ENCODE data around the gene TMIE. TPM values are rescaled to one million over a fixed set of nuclear protein-coding genes. Genes with fewer than 3 reads are reported as not detected.

The TMIE gene
- polyA plus RNA-seq, 1 donor from 2014 or later = not detected

- no peaks in the 10 kb centered on the region for H3K36me3 ChIP-seq (ENCODE audit: insufficient read depth, low read length)
- no peak overlapping the region for H3K4me2 ChIP-seq (ENCODE audit: low read length)
- no peaks in the 10 kb centered on the region for H3K27me3 ChIP-seq (ENCODE audit: insufficient read depth, low read depth, low read length)
- no peak overlapping the region for H3K4me3 ChIP-seq (ENCODE audit: low read length)
- no peak for TF ChIP-seq POLR2AphosphoS5 (IDR thresholded peaks at IDR 0.05)
- TF ChIP-seq EZH2 (IDR thresholded peaks at IDR 0.05; ENCODE audit: borderline replicate concordance, insufficient read depth, low read length, poor library complexity, severe bottlenecking) = no peak
- TF ChIP-seq REST (IDR thresholded peaks at IDR 0.05; ENCODE audit: borderline replicate concordance) = no peak
- TF ChIP-seq CTCF (IDR thresholded peaks at IDR 0.05; ENCODE audit: poor library complexity, severe bottlenecking) = no peak
- H3K9ac ChIP-seq (ENCODE audit: low read length) = no peak overlapping the region
- H3K79me2 ChIP-seq (replicated peaks; ENCODE audit: insufficient read depth, low read length) = no peaks in the 10 kb centered on the region
- H3K27ac ChIP-seq (ENCODE audit: low read length) = no peak overlapping the region
- no peaks in the 10 kb centered on the region for H3K9me2 ChIP-seq (ENCODE audit: insufficient read depth, low read length)
- H2AFZ ChIP-seq (ENCODE audit: low read depth, low read length) = no peak overlapping the region
- H3F3A ChIP-seq (ENCODE audit: insufficient read depth, low read length, poor library complexity, severe bottlenecking) = no peaks in the 10 kb centered on the region
- H4K20me1 ChIP-seq (ENCODE audit: insufficient read depth) = no peaks in the 10 kb centered on the region
- H3K9me3 ChIP-seq (ENCODE audit: low read length) = no peaks in the 10 kb centered on the region
Measured at GRCh38 chr3:46666453-46666845, 34.7 kb upstream of the TMIE start.

GRCh38 chr3:46667061-46667621 lies 34.1 kb upstream of the TMIE start:
- Histone ChIP-seq H3K4me2 (ENCODE audit: low read length) (no peak overlapping the region), H3K4me3 (ENCODE audit: low read length) (no peak overlapping the region), H2AFZ (ENCODE audit: low read depth, low read length) (no peak overlapping the region)

More at GRCh38 chr3:46667061-46667621, 34.1 kb upstream of the TMIE start:
- Histone ChIP-seq H4K20me1 (ENCODE audit: insufficient read depth) (no peaks in the 10 kb centered on the region), H3K79me2 (replicated peaks; ENCODE audit: insufficient read depth, low read length) (no peaks in the 10 kb centered on the region), H3K27ac (ENCODE audit: low read length) (no peak overlapping the region), H3K9me3 (ENCODE audit: low read length) (no peaks in the 10 kb centered on the region), H3K36me3 (ENCODE audit: insufficient read depth, low read length) (no peaks in the 10 kb centered on the region), H3K9me2 (ENCODE audit: insufficient read depth, low read length) (no peaks in the 10 kb centered on the region), H3K9ac (ENCODE audit: low read length) (no peak overlapping the region), H3K27me3 (ENCODE audit: insufficient read depth, low read depth, low read length) (no peaks in the 10 kb centered on the region), H3F3A (ENCODE audit: insufficient read depth, low read length, poor library complexity, severe bottlenecking) (no peaks in the 10 kb centered on the region)
- no peak for TF ChIP-seq TAF1 (IDR thresholded peaks at IDR 0.05; ENCODE audit: low read depth)
- TF ChIP-seq EP300 (conservative IDR thresholded peaks at IDR 0.05; ENCODE audit: poor library complexity, severe bottlenecking) = no peak
- TF ChIP-seq MXI1 (conservative IDR thresholded peaks at IDR 0.05; ENCODE audit: poor library complexity, severe bottlenecking) = no peak
- TF ChIP-seq EZH2 (IDR thresholded peaks at IDR 0.05; ENCODE audit: borderline replicate concordance, insufficient read depth, low read length, poor library complexity, severe bottlenecking) = no peak
- no peak for TF ChIP-seq RAD21 (conservative IDR thresholded peaks at IDR 0.05)
- TF ChIP-seq SMC3 (conservative IDR thresholded peaks at IDR 0.05; ENCODE audit: poor library complexity) = no peak
- no peak for TF ChIP-seq POLR2AphosphoS5 (IDR thresholded peaks at IDR 0.05)
- TF ChIP-seq REST (IDR thresholded peaks at IDR 0.05; ENCODE audit: borderline replicate concordance) = no peak
- TF ChIP-seq CTCF (IDR thresholded peaks at IDR 0.05; ENCODE audit: poor library complexity, severe bottlenecking) = no peak
